NCI-H524 (cell line): Measurements from ENCODE around the gene EHBP1.

Experiments
- DNase-seq, 2 experiments: peaks; one replicate each; lab custom pipeline; 2025; lab: John Stamatoyannopoulos, UW

EHBP1 gene

GRCh38 chr2:63051795-63052333 is 346.4 kb downstream of the EHBP1 start:
- DNase-seq, result no peak

DNA sequence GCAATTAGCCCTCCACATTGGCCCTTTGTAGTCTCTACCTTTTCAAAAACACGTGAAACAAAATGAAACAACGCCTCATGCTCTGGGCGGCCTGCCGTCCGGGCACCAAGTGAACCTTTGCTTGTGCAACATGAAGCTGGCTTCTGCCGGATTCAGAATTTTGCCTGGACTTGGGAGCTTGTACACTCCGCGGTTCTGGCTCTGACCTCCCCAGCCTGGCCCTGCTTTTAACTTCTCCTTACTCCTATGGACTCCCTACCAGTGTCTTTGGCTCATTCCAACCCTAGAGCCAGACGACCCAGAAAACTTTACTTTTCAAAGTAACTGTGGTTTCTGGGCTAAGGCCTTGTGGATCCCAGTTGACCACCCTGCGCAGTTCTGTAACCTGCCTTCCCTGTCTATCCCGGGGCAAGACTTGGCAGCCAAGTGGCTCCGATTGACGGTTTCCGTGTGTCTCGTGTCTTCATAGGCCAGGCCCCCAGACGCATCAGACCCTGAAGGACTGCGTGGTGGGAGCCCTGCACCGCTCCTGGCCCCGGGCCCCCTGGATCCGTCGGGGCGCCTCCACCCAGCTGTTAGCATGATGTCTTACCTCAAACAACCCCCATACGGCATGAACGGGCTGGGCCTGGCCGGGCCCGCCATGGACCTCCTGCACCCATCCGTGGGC is 347.0 kb downstream of the EHBP1 start:
- no peak for DNase-seq

GRCh38 chr2:63053081-63053888 is 347.8 kb downstream of the EHBP1 start:
- no peak for DNase-seq

DNA sequence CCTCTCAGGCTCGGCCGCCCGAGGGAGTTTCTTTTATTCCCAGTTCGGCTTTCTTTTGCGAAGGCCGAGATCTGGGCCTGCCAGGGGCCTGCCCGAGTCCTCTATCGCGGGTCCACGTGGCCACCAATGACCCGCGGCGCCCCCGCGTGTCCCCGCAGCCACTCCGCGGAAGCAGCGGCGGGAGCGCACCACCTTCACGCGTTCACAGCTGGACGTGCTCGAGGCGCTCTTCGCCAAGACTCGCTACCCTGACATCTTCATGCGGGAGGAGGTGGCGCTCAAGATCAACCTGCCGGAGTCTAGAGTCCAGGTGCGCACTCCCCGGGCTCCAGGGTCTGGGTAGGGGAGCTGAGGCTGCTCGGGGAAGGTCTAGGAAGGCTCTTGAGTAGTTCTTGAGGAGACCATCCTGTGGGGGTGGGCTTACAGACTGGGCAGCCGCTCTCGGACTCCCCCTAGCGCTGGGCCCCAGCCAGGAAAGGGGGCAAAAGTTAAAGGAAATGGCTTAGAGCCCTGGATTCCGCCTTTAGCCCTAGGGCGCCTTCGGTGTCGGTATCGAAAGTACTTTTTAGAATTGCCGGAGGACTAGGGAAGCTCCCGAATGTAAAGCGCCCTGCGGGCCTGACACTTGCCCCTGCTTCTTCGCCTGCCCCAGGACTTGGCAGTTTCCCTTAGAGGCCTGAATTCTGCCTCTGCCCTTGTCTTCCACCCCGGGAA is 348.5 kb downstream of the EHBP1 start:
- no peak for DNase-seq

- DNase-seq, result no peak
Observed at GRCh38 chr2:63054841-63055225, 349.3 kb downstream of the EHBP1 start.

- no peak for DNase-seq
Observed at GRCh38 chr2:63055226-63056106, 350.0 kb downstream of the EHBP1 start.

- DNase-seq, result no peak
Observed at GRCh38 chr2:63056107-63057050, 350.9 kb downstream of the EHBP1 start.

DNA sequence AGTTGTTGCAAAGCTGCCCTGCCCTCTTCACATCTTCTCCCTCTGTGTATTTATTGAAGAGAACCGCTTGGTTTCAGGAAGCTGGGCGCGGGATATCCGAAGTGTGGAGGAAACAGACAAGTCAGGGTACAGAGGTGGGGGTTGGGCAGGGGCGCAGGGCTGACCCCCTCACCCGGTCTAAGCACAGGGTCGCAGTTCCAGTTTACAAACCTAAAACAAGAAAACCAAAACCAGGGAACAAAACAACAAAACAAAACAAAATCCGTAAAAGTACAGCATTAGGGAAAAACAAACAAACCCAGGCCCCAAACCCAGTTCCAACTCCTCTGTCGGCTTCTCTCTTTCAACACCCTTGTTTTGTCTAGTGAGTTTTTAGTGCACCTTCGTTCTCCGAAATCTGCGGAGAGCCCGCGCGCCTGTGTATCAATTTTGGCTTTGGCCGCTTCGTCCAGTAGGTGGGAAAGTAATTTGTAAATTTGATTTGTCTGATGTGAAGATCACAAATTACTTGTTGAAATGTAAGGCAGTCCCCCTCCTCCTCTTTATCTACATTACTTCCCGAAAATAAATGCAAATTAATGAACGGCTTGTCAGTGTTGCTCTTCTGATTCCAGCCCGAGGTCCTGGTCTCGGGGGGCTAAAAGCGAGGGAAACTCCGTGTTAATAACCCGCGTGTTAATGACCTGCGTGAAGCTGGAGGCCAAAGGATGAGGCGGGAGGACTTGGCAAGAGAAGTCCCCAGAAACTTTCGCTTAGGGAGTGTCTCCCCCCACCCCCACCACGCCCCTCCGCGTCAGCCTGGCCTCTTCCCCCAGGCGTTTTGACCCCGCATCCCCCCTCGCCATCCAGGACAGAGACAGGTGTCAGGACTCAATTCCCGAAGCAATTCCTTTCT is 352.0 kb downstream of the EHBP1 start:
- no peak for DNase-seq

DNA sequence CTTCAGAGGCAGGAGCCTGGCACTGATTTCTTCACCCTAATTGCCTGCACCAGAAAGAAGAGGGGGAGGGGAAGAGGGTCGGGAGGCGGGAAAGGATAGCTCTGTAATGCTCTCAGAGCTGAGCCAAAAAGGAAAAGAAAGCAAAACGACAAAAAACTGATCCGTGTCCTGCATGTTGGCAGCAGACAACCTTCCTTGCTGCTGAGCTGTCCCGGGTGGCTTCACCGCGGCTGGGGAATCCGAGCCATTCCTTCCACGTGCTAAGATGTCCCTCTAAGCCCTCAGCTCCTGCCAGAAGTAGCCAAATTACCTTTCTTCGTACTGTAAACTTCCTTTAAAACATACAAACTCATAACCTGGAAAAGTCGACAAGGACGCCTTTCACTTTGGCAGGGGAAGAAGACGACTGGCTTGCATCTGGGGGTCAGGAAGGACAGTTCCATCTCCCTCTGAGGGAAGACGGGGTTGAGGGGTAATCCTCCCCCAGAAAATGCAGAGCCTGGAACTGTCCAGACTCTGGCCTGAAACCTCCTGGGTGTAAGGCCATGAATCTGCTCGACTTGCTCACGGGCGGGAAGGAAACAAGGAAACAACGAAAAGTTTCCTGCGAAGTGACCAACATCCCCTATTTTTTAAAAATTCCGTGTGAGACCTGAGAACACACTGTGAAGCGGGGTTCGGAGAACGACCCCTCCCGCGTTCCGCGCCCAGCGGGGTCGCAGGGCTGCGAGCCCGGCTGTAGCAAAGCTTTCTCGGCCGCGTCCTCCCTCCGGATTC is 352.8 kb downstream of the EHBP1 start:
- no peak for DNase-seq

DNA sequence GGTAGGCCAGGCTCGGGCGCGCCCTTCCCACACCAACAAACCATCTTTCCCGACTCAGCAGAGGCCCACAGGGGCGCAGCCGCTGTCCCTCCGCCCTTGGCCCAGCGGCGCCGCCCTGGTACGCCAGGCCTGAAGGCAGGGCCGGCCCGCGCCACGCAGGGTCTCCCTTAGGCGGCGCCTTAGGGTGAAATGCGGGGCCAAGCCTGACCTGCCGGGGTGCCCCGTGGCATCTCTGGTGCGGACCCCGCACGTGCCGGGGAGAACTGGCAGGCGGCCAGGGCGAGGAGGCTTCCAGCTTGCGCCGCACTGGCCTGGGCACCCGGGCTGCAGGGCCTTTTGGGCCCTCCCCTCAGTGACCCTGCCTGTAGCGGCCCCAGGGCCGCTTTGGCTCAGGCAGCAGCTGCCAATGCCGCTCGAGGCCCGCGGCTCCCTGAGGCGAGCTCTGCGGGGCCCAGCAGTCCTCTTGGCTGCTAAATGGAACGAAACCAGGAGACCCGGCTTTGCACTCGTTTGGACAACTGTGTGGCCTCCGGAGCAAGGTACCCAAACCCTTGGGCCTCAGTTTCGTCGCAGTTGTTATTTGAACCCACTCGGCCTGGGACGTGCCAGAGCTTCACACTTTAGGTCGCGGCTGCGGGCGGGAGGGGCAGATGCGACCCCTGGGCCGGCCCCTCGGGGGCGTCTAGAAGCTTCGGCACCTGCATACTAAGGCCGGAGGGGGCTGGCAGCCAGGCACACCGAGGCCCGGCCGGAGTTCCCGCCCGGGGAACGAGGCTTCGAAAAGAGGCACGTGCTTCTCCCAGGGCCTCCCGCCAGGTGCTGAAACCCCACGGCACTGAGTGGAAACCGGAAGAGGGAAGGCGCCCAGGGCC is 353.6 kb downstream of the EHBP1 start:
- no peak for DNase-seq

DNA sequence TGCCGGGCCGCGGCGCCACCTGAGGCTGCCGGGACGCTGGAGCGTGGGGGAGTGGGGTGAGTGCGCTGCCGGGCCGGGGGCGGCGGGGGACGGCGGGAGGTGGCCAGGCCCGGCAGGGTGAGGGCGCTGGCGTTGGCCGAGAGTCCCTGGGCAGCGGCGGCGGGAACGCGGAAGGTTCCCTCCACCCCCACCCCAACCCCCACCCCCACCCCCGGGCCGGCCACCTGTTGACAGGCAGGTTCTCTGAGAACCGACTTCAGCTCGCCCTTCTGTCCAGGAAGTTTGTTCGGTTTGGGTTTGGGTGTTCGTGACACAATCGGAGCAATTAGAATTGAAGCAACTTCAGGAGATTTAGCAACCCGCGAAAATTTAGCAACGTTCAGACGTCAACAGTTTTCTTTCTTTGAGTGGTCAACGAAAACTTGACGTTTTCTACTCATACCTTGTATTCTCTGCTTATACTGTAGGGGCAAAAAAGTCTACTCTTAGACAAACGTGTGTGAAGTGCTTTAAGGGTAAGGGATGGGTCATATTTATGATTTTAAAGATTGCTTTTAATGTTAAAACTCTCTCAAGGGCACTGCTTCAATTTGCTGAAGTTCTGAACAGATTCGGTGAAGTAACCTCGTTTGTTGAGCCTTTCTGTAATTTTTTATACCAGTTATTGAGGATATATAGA is 354.4 kb downstream of the EHBP1 start:
- no peak for DNase-seq

DNA sequence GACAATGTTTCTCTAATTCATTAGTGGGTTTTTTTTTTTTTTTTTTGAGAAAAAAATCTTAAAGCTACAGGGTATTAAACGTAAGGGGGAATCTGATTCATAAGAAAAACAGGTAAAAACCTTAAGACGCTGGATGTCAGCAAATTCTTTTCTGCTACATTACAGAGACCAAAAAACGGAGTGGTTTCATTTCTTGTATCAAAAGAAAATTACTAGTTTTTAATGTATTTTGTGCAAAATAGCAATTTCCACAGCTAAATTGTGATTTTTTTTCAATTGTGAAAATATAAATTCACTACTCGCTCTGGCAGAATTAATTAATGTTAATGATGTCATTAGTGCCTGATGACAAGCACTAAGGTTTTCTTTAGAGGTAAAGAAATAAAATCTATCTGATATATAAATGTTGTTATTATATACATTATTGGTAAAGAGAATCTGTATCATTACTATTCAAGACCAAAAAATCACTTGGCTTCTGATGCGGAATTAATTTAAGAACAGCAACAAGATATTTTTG is 355.0 kb downstream of the EHBP1 start:
- no peak for DNase-seq

DNA sequence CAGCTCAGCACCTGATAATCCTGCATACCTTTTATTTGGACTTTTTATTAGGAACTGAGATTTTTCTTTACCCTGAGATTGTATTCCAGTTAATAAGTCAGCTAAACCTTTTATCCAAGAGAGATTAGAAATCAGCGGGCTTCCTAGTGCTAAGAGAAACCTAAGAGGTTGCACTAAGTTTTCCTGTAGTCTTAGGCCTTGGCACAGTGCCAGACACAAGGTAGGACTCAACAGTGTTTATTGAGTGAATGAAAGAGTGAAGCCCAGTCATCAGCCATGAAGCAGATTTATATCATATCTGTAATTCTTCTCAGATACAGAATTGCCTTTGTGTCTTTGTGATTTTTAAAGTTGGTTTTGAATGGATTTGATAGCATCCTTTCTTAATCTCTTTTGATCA is 358.7 kb downstream of the EHBP1 start:
- DNase-seq, result no peak

- no peak for DNase-seq
Observed at GRCh38 chr2:63064661-63065060, 359.1 kb downstream of the EHBP1 start.

GRCh38 chr2:63066265-63066664 is 360.8 kb downstream of the EHBP1 start:
- DNase-seq, result no peak

DNA sequence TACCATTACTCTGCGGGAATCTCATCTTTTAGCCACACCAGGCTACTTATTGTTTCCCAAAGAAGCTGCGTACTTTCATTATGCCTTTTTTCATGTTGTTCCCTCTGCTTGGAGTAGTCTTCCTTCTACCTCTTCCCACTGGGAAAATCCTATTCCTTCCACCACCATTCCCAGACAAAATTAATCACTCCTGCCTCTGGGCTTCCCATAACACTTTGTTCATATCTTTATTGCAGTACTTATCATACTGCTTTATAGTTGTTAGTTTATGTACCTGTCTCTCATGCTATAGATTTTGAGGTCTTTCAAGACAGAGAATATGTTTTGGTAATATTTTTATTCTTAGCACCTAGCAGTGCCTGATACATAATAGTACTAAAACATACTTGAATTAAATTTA is 361.3 kb downstream of the EHBP1 start:
- no peak for DNase-seq

GRCh38 chr2:63071664-63072063 is 366.2 kb downstream of the EHBP1 start:
- no peak for DNase-seq
